GM10266 (cell line): ENCODE measurements around the gene CCDC57.

Experiments
- DNase-seq: peaks from one replicate; pipeline ENCODE4 v3.0.0; 2012; ENCODE audit errors: extremely low spot score
- TF ChIP-seq, protein P1 (sequence below): IDR thresholded peaks from 2 replicates; pipeline ENCODE4 v1.5.1; 2012; ENCODE audit warnings: mild to moderate bottlenecking, low read depth; ENCODE audit not compliant: control insufficient read depth, insufficient read depth; ENCODE audit errors: missing control alignments

The CCDC57 gene

DNA sequence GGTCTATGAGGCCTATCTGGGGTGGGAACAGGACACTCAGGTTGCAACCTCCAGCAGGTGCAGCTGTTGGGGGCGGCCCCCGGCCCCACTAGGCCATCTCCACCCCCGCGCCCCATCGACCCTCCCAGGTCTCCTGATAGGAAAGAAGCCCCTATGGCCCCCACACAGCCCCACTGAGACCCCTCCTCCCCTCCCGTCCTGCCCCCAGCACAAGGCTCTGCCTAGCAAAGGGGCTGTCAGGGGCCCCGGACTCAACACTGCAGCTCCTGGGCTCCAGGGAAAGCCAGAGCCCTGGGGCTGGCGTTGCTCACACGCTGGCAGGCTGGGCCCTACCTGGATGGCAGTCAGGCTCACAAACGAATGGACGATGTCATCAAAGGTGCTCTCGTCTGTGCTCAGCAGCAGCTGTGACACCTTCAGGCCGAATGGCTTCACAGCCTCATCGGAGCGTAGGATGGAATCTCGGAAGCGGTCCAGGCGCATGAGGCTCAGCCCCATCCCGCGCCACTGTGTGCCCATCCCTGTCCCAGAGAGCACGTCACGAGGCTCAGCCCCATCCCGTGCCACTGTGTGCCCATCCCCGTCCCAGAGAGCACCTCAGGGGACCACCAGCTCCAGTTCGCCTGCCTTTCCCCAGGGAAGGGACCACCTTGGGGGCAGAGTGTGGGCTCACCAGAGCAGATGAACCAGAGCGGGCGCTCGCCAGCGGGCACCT lies 121.9 kb downstream of the CCDC57 start:
- DNase-seq: no peak
- TF ChIP-seq, protein P1, sequence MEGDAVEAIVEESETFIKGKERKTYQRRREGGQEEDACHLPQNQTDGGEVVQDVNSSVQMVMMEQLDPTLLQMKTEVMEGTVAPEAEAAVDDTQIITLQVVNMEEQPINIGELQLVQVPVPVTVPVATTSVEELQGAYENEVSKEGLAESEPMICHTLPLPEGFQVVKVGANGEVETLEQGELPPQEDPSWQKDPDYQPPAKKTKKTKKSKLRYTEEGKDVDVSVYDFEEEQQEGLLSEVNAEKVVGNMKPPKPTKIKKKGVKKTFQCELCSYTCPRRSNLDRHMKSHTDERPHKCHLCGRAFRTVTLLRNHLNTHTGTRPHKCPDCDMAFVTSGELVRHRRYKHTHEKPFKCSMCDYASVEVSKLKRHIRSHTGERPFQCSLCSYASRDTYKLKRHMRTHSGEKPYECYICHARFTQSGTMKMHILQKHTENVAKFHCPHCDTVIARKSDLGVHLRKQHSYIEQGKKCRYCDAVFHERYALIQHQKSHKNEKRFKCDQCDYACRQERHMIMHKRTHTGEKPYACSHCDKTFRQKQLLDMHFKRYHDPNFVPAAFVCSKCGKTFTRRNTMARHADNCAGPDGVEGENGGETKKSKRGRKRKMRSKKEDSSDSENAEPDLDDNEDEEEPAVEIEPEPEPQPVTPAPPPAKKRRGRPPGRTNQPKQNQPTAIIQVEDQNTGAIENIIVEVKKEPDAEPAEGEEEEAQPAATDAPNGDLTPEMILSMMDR: no peak

DNA sequence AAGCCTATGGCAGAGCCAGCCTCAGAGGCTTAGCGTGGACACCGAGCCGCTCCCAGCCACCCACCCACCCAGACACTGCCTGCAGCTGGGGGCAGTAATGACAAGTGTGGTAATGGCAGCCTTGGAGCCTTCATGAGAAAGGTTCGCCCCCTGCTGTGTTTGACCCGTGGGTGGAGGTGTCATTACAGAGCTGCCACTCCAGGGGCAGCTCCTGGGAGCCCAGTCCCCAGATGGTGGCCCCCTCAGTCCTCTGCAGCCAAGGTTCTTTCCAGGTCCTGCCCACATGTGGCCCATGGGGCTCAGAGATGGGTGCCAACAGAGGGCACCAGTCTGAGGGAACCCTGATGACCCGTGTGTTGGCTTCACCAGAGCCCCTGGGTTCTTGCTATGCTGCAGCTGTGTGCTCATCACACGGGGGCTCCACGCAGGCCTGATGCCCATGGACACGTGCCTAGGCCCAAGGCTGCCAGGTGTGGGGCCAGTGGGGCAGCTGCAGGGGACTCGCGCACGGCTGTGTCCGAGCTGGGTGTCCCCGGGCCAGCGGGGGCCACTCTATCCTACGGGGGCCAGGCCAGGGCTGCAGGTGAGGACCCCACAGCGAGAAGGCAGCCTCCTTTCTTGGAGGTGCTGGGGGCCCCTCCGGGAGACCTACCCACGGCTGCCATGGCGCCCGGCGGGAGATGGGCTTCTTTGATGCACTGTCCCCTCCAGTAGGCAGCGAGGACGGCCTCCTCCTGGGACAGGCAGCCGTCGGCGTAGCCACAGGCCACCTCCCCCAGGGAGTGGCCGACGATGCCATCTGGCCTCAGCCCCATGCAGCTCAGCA lies 122.7 kb downstream of the CCDC57 start:
- no peak for DNase-seq
- TF ChIP-seq, protein P1: no peak

DNA sequence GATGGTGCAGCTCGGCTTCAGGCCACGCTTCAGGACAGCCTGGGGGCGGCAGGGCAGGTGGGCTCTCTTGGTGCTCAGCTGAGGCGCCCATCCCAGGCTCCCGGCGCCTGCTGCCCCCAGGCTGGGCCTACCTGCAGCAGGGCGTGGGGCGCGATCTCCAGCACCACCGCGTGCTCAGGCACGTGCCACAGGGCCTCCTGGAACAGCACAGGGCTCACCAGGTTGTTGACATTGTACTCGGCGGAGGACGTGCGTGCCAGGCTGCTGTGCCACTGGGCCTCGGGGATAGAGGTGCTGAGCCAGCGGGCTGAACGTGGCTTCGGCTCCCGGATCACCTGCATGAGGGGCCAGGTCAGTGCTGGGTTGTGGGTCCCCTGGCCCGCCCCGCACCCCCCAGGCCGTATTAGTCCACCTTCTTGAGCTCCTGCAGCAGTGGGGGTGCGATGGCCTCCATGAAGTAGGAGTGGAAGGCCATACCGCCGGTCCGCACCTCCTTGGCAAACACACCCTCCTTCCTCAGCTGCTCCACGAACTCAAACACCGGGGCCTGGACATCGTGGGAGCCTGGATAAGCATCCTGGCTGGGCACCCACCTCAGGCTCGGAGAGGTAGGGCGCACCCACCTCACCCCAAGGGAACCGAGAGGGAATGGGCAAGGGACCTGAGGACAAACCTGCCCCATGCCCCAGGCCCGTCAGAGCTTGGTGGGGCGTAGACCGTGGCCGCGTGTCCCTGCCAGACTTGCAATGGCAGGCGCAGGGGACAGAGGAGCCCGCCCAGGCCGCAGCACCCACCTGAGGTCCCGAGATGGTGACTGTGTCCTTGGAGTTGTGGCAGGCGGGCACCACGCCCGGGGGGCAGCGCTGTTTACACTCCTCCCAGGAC lies 123.6 kb downstream of the CCDC57 start:
- TF ChIP-seq, protein P1: no peak
- DNase-seq: no peak

DNA sequence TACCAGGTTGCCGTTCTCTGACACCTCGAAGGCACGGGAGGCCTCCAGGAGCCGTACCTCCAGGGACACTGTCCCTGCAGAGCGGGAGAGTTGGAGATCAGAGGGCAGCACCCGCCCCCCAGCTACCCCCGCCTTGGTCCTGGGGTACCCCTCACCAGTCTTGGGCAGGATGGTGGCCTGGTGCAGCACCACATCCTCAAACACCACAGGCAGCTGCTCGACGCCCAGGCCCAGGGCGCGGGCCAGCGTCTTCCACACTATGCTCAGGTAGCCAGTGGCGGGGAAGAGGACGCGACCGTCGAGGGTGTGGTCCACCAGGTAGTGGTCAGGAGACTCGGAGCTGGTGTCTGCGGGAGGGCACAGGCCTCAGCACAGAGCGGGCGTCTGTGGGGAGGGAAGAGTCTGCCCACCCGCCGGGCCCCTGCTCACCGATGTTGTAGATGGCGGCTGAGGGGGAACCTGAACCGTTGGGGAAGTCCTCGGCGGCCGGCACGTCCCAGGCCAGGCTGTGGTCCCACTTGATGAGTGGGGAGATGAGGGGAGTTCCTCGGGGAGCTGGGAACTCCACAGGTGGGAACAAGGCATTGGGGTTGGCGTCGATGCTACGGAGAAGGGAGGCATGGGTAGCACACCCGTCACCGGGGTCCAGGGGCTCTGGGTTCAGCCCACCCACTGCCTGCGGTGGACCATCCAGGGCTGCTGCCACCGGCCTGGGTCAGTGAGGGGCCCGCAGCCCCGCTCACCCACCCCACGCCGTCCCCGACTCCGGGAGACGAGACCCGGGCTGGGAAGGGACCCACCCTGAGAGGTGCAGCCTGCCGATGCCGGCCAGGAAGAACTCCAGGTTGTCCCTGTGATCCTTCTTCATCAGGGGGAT lies 124.4 kb downstream of the CCDC57 start:
- TF ChIP-seq, protein P1: no peak
- DNase-seq: no peak

DNA sequence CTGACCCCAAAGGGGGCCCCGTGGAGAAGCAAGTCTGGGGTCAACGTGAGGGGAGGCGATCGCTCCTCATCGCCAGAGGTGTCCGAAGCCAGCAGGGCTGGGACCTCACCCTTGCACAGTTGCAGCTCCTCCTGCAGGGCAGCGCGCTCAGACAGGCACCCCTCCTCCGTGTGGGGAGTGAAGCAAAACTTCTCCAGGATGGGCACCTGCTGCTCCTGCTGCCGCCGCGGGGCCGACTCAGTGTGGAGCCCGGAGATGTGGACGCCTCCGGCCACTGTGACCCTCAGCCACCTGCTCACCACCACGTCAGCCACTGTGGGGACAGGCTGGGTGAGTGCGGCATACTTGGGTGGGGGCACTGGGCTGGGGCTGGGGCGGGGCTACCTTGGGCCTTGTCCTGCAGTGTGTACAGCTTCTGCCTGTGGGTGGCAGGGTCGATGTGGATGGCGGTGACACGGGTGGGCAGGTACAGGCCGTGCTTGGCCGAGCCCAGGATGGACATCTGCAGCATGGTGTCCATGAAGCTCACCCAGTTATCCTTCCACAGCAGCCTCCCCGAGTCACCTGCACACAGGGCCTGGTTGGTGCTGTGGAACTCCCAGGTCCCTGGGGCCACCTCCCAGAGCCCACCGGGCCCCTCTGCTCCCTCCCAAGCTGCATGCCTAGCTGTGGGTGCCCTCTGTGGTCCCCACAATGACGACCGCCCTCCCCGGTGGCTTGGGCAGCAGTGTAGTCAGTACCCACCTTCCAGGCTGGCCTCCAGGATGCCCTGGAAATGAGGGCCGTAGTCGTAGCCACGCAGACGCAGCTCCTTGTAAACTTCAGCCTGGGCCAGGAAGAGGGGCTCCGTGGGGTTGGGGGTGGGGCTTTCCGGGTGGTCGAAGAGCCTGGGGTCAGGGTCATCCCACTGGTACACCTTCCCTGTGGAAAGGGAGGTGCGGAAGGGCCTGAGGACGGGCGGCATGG lies 125.4 kb downstream of the CCDC57 start:
- TF ChIP-seq, protein P1: no peak
- no peak for DNase-seq
